B cell (primary cell): ENCODE data around the gene SCAMP1. TPM values are rescaled to one million over a fixed set of nuclear protein-coding genes. Genes with fewer than 3 reads are reported as not detected.

Experiments used
- ATAC-seq: fragments of 200-7000 bp; cut with Tn5 transposase; one replicate; pipeline ENCODE4 v1.10.0; 2021; ENCODE audit warnings: low read depth, mild to moderate bottlenecking, moderate number of reproducible peaks, moderate library complexity
- CTCF ChIA-PET: fragments of 350-600 bp; sonication (Branson Sonifier 250); formaldehyde crosslinking; loops from one replicate; lab custom pipeline; 2021; ENCODE audit warnings: antibody characterized with exemption, inconsistent platforms; lab: Charles Lee
- POLR2A ChIA-PET: fragments of 350-600 bp; sonication (Branson Sonifier 250); formaldehyde crosslinking; loops from one replicate; lab custom pipeline; 2021; ENCODE audit warnings: antibody characterized with exemption; lab: Charles Lee
- DNase-seq: peaks from one replicate; pipeline ENCODE4 v3.0.0; 2013
- H2AFZ ChIP-seq: 2 replicates; pipeline ENCODE4 v1.6.1; 2012; ENCODE audit warnings: mild to moderate bottlenecking, low read depth, low read length; ENCODE audit not compliant: insufficient read depth, poor library complexity, severe bottlenecking
- H3K27ac ChIP-seq, 2 donors: 1 replicate in 1 of 2; 2 replicates in 1 of 2; pipeline ENCODE4 v1.5.1; 2012 to 2013; ENCODE audit warnings: low read length in 2 of 2, mild to moderate bottlenecking in 2 of 2, moderate library complexity in 1 of 2
- H3K27me3 ChIP-seq, 4 experiments: fragments of 200-600 bp in 1 of 4; sonication (generic) in 1 of 4; replicated peaks in 1 of 4; 1 replicate in 2 of 4; 2 replicates in 2 of 4; pipeline versions ENCODE4 v1.6.1 to v1.7.0; 2013 to 2016; ENCODE audit warnings: low read length in 3 of 4, mild to moderate bottlenecking in 2 of 4, mixed read lengths in 1 of 4, moderate library complexity in 1 of 4; ENCODE audit not compliant: insufficient read depth in 4 of 4, control insufficient read depth in 3 of 4; ENCODE audit errors: control extremely low read depth in 1 of 4
- H3K36me3 ChIP-seq, 2 experiments: replicated peaks in 1 of 2; 1 replicate in 1 of 2; 2 replicates in 1 of 2; pipeline versions ENCODE4 v1.6.1 to v1.7.1; 2013; ENCODE audit warnings: low read length in 1 of 2; ENCODE audit not compliant: insufficient read depth in 2 of 2, control insufficient read depth in 1 of 2; ENCODE audit errors: control extremely low read depth in 1 of 2, extremely low read depth in 1 of 2
- H3K4me1 ChIP-seq, 2 donors: fragments of 200-600 bp in 1 of 2; sonication (generic) in 1 of 2; 1 replicate in 1 of 2; 2 replicates in 1 of 2; pipeline versions ENCODE4 v1.5.1 to v1.6.1; 2013 to 2017; ENCODE audit warnings: low read length in 2 of 2; ENCODE audit not compliant: control insufficient read depth in 2 of 2, insufficient read depth in 2 of 2
- H3K4me2 ChIP-seq: replicated peaks from 2 replicates; pipeline ENCODE3; 2012; ENCODE audit warnings: mild to moderate bottlenecking, low read depth, low read length; ENCODE audit not compliant: poor library complexity, severe bottlenecking
- H3K4me3 ChIP-seq, 5 experiments: fragments of 200-600 bp in 1 of 5; sonication (generic) in 1 of 5; 1 replicate in 3 of 5; 2 replicates in 2 of 5; pipeline versions ENCODE4 v1.5.1 to v1.7.0; 2011 to 2016; ENCODE audit warnings: low read length in 4 of 5, mild to moderate bottlenecking in 4 of 5, low read depth in 2 of 5, control low read depth in 1 of 5, moderate library complexity in 1 of 5; ENCODE audit not compliant: insufficient read depth in 1 of 5; ENCODE audit errors: control extremely low read depth in 1 of 5, extremely low read depth in 1 of 5
- H3K79me2 ChIP-seq: fragments of 200-600 bp; sonication (generic); one replicate; pipeline ENCODE4 v1.6.0; 2016; ENCODE audit warnings: low read length; ENCODE audit not compliant: control insufficient read depth, insufficient read depth
- H3K9ac ChIP-seq: fragments of 200-600 bp; sonication (generic); 2 replicates; pipeline ENCODE4 v1.6.1; 2017; ENCODE audit warnings: mild to moderate bottlenecking, low read length, moderate library complexity
- H3K9me3 ChIP-seq, 3 donors: one replicate each; pipeline versions ENCODE4 v1.6.1 to v1.7.1; 2013; ENCODE audit warnings: low read length in 2 of 3; ENCODE audit not compliant: control insufficient read depth in 2 of 3, insufficient read depth in 1 of 3; ENCODE audit errors: control extremely low read depth in 1 of 3
- H4K20me1 ChIP-seq: 2 replicates; pipeline ENCODE4 v1.6.0; 2012; ENCODE audit warnings: mild to moderate bottlenecking, low read length; ENCODE audit not compliant: insufficient read depth, control insufficient read depth, poor library complexity, severe bottlenecking
- H3K27ac Mint-ChIP-seq: one replicate; pipeline ENCODE4 v1.8.0; 2021; ENCODE audit warnings: mixed read lengths
- H3K27me3 Mint-ChIP-seq: one replicate; pipeline ENCODE4 v1.8.0; 2021; ENCODE audit warnings: mixed read lengths
- H3K4me1 Mint-ChIP-seq: one replicate; pipeline ENCODE4 v1.8.0; 2021; ENCODE audit warnings: mixed read lengths
- H3K4me3 Mint-ChIP-seq: one replicate; pipeline ENCODE4 v1.8.0; 2021; ENCODE audit warnings: mixed read lengths
- H3K9me3 Mint-ChIP-seq: one replicate; pipeline ENCODE4 v1.8.0; 2022; ENCODE audit warnings: mixed read lengths; ENCODE audit not compliant: insufficient read depth
- CTCF ChIP-seq: fragments of 200-600 bp; IDR thresholded peaks from one replicate; pipeline ENCODE4 v1.8.0; 2022; ENCODE audit warnings: antibody characterized with exemption, mild to moderate bottlenecking
- EZH2 ChIP-seq: IDR thresholded peaks from 2 replicates; pipeline ENCODE4 v1.6.1; 2012; ENCODE audit warnings: borderline replicate concordance, low read depth, mild to moderate bottlenecking, moderate library complexity, low read length; ENCODE audit not compliant: insufficient read depth, poor library complexity, severe bottlenecking
- WGBS: methylation state at CpG from one replicate; pipeline ENCODE4 v1.1.5; 2013; ENCODE audit warnings: missing lambda C conversion rate; ENCODE audit not compliant: insufficient coverage; 5-methylcytosine and 5-hydroxymethylcytosine counted together
- intact Hi-C: fragments of 100-400 bp; cut with micrococcal nuclease; formaldehyde crosslinking; loops from one replicate; pipeline ENCODE4 v1.10.0; 2022
- polyA plus RNA-seq: library from polyadenylated mRNA; depleted of rRNA; stranded (reverse); fragments of >200 nt; gene quantifications from 2 replicates; pipeline ENCODE4 v1.2.3, GENCODE V29; 2012
- total RNA-seq, 2 donors: library from RNA; stranded (reverse); fragments of 120-200 nt in 1 of 2; gene quantifications; 1 replicate in 1 of 2; 2 replicates in 1 of 2; pipeline versions ENCODE4 v1.2.3 to v1.2.4, GENCODE V29; 2013 to 2022

SCAMP1 gene
- total and polyA plus RNA-seq, 2 donors (not counting 1 experiment from before 2014, with no cell fraction given) = 3.8 to 25.4 TPM

GRCh38 chr5:78486218-78486617, 125.8 kb downstream of the SCAMP1 start:
- H3K79me2 ChIP-seq = no peaks in the 10 kb centered on the region
- no peaks in the 10 kb centered on the region for H3K27me3 Mint-ChIP-seq
- H3K4me1 ChIP-seq = peaks cover 15 to 18% of the 10 kb centered on the region in 2 donors
- DNase-seq = no peak
- no peak overlapping the region for H3K4me3 Mint-ChIP-seq
- H3K27ac Mint-ChIP-seq = no peak overlapping the region
- H3K9ac ChIP-seq = no peak overlapping the region
- no peaks in the 10 kb centered on the region for H3K27me3 ChIP-seq
- H4K20me1 ChIP-seq = no peaks in the 10 kb centered on the region
- H2AFZ ChIP-seq = no peak overlapping the region
- H3K4me2 ChIP-seq = no peak overlapping the region
- no peaks in the 10 kb centered on the region for H3K9me3 Mint-ChIP-seq
- H3K27ac ChIP-seq = no peak overlapping the region
- no peak overlapping the region for H3K4me3 ChIP-seq
- intact Hi-C loops = no loop called here
- no CpG with 5 or more reads among the region's 2 CpGs for WGBS
- H3K36me3 ChIP-seq = peaks cover 3 to 13% of the 10 kb centered on the region in 2 experiments
- ChIA-PET CTCF (interaction anchor here (1.6 kb wide), 1 partner anchor 18 kb away, joined by 5 read pairs; no protein-coding TSS in a partner anchor), POLR2A (no interaction called here)
- peaks cover 22% of the 10 kb centered on the region for H3K4me1 Mint-ChIP-seq
- ATAC-seq = no peak
- H3K9me3 ChIP-seq = no peaks in the 10 kb centered on the region
- TF ChIP-seq CTCF (no peak), EZH2 (no peak)

GRCh38 chr5:78487846-78488245, 127.4 kb downstream of the SCAMP1 start:
- Histone ChIP-seq H4K20me1 (no peaks in the 10 kb centered on the region), H3K9ac (no peak overlapping the region), H3K27me3 (no peaks in the 10 kb centered on the region), H3K9me3 (no peaks in the 10 kb centered on the region), H3K4me2 (no peak overlapping the region), H3K79me2 (no peaks in the 10 kb centered on the region), H3K27ac (no peak overlapping the region), H2AFZ (no peak overlapping the region), H3K36me3 (peaks cover 3 to 13% of the 10 kb centered on the region in 2 experiments), H3K4me1 (peaks cover 15 to 17% of the 10 kb centered on the region in 2 donors), H3K4me3 (no peak overlapping the region)
- intact Hi-C loops = no loop called here
- Mint-ChIP-seq H3K4me1 (peaks cover 18% of the 10 kb centered on the region), H3K4me3 (no peak overlapping the region), H3K27ac (no peak overlapping the region), H3K27me3 (no peaks in the 10 kb centered on the region), H3K9me3 (no peaks in the 10 kb centered on the region)
- WGBS = 33% methylated on average over 1 of the region's 4 CpGs
- ATAC-seq (no peak), DNase-seq (no peak)
- ChIA-PET CTCF (interaction anchor here (1.6 kb wide), 1 partner anchor 20 kb away, joined by 5 read pairs; no protein-coding TSS in a partner anchor), POLR2A (no interaction called here)
- TF ChIP-seq EZH2 (no peak), CTCF (no peak)
